DND-41 (cell line): ENCODE measurements around the gene ANKRD13D.

ENCODE experiments used
- ATAC-seq: fragments of 200-7000 bp; cut with Tn5 transposase; 3 replicates; pipeline ENCODE4 v1.9.1; 2021; ENCODE audit warnings: low read depth; ENCODE audit not compliant: insufficient read depth
- DNase-seq: peaks from one replicate; pipeline ENCODE4 v3.0.0-alpha.2; 2020
- H2AFZ ChIP-seq: 2 replicates; pipeline ENCODE4 v1.6.0; 2012; ENCODE audit warnings: low read depth, low read length
- H3K27ac ChIP-seq: 2 replicates; pipeline ENCODE4 v1.5.1; 2012; ENCODE audit warnings: low read length, inconsistent platforms
- H3K27me3 ChIP-seq: fragments of 200-600 bp; sonication (generic); 2 replicates; pipeline ENCODE4 v1.6.0; 2012; ENCODE audit warnings: low read length, mild to moderate bottlenecking, inconsistent platforms; ENCODE audit not compliant: insufficient read depth, poor library complexity
- H3K36me3 ChIP-seq: 2 replicates; pipeline ENCODE4 v1.5.1; 2012; ENCODE audit warnings: low read length, inconsistent platforms; ENCODE audit not compliant: insufficient read depth
- H3K4me1 ChIP-seq: 2 replicates; pipeline ENCODE4 v1.5.1; 2012; ENCODE audit warnings: mild to moderate bottlenecking, low read length; ENCODE audit not compliant: insufficient read depth
- H3K4me2 ChIP-seq: 2 replicates; pipeline ENCODE4 v1.6.0; 2012; ENCODE audit warnings: mild to moderate bottlenecking, moderate library complexity, low read length, inconsistent platforms; ENCODE audit not compliant: insufficient read depth
- H3K4me3 ChIP-seq, 2 experiments: fragments of 200-600 bp in 1 of 2; shearing (Covaris generic) in 1 of 2; 2 replicates each; pipeline ENCODE4 v1.5.1; 2012 to 2016; ENCODE audit warnings: inconsistent platforms in 2 of 2, low read length in 2 of 2, mild to moderate bottlenecking in 2 of 2, low read depth in 1 of 2, moderate library complexity in 1 of 2
- H3K79me2 ChIP-seq: 2 replicates; pipeline ENCODE4 v1.6.0; 2012; ENCODE audit warnings: low read length, inconsistent platforms; ENCODE audit not compliant: insufficient read depth
- H3K9ac ChIP-seq: 2 replicates; pipeline ENCODE4 v1.6.0; 2012; ENCODE audit warnings: low read depth, mild to moderate bottlenecking, inconsistent platforms, low read length, moderate library complexity
- H3K9me3 ChIP-seq: 2 replicates; pipeline ENCODE4 v1.5.1; 2012; ENCODE audit warnings: low read length, moderate library complexity, mild to moderate bottlenecking, inconsistent platforms; ENCODE audit not compliant: insufficient read depth, severe bottlenecking
- H4K20me1 ChIP-seq: 2 replicates; pipeline ENCODE4 v1.6.0; 2012; ENCODE audit warnings: low read length; ENCODE audit not compliant: insufficient read depth
- EZH2 ChIP-seq: IDR thresholded peaks from 3 replicates; pipeline ENCODE4 v1.6.1; 2012; ENCODE audit warnings: borderline replicate concordance, low read depth, mild to moderate bottlenecking, moderate library complexity, low read length, inconsistent platforms; ENCODE audit not compliant: severe bottlenecking
- TF ChIP-seq, protein P1 (sequence below): IDR thresholded peaks from 2 replicates; pipeline ENCODE4 v1.5.1; 2012; ENCODE audit warnings: borderline replicate concordance, low read length, moderate library complexity, mild to moderate bottlenecking; ENCODE audit not compliant: poor library complexity, severe bottlenecking; ENCODE audit errors: extremely low read depth

Gene ANKRD13D

DNA sequence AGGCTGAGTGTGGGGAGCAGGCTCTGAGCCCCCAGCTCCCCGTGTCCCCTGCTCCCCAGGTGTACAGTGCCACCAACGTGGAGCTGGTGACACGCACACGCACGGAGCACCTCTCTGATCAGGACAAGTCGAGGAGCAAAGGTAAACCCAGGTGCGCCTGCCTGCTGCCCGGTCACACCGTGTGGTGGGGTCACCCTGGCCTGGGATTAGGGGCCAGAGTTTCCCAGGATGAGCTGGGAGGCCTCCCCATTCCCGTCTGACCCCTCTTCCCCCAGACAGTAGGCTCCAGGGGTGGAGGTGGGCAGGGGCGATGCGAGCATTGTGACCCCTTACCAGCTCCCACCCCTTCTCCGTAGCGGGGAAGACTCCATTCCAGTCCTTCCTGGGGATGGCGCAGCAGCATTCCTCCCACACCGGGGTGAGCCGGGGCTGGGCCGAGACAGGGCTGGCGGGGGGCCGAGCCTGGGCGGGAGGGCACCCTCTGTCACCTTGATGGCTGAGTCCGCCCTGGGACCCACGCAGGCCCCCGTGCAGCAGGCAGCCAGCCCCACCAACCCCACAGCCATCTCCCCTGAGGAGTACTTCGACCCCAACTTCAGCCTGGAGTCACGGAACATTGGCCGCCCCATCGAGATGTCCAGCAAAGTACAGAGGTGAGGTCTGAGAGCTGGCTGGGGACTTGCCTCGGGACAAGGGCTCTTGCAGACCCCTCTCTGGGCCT lies 10.5 kb downstream of the ANKRD13D start:
- no peak overlapping the region for H3K27ac ChIP-seq
- H4K20me1 ChIP-seq = peaks cover 32% of the 10 kb centered on the region
- no peak overlapping the region for H3K9ac ChIP-seq
- TF ChIP-seq, protein P1, sequence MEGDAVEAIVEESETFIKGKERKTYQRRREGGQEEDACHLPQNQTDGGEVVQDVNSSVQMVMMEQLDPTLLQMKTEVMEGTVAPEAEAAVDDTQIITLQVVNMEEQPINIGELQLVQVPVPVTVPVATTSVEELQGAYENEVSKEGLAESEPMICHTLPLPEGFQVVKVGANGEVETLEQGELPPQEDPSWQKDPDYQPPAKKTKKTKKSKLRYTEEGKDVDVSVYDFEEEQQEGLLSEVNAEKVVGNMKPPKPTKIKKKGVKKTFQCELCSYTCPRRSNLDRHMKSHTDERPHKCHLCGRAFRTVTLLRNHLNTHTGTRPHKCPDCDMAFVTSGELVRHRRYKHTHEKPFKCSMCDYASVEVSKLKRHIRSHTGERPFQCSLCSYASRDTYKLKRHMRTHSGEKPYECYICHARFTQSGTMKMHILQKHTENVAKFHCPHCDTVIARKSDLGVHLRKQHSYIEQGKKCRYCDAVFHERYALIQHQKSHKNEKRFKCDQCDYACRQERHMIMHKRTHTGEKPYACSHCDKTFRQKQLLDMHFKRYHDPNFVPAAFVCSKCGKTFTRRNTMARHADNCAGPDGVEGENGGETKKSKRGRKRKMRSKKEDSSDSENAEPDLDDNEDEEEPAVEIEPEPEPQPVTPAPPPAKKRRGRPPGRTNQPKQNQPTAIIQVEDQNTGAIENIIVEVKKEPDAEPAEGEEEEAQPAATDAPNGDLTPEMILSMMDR = no peak
- no peak for TF ChIP-seq EZH2
- peaks cover 8% of the 10 kb centered on the region for H3K9me3 ChIP-seq
- DNase-seq = no peak
- no peak for ATAC-seq
- no peak overlapping the region for H3K4me2 ChIP-seq
- H3K4me1 ChIP-seq = no peaks in the 10 kb centered on the region
- no peaks in the 10 kb centered on the region for H3K27me3 ChIP-seq
- peaks cover 78% of the 10 kb centered on the region for H3K36me3 ChIP-seq
- H3K4me3 ChIP-seq = no peak overlapping the region
- H2AFZ ChIP-seq = no peak overlapping the region
- H3K79me2 ChIP-seq = peaks cover 37% of the 10 kb centered on the region

DNA sequence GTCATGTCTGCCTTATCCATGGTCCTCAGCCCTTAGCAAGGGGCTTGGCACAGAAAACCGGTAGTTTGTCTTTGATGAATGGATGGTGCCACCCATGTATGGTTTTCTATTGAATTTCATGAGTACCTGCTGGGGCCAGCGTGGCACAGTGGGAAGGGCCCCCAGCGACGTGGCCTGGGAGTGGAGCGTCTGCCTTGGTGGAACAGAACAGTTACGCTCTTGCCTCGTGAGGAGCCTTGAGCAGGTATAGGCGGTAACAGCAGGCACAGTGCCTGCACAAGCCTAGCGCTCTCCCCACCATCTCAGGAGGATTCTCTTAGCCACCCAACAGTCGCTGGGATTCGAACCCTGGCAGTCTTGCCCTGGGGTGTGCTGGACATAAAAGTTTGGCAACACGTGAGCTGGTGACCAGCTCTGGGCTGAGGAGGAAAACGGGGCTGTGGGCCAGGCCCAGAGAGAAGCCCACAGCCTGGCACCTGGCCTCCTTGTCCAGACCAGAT lies 11.2 kb downstream of the ANKRD13D start:
- no peaks in the 10 kb centered on the region for H3K27me3 ChIP-seq
- no peak overlapping the region for H3K27ac ChIP-seq
- H3K4me3 ChIP-seq = no peak overlapping the region
- DNase-seq (no peak), ATAC-seq (no peak)
- H3K9ac ChIP-seq = no peak overlapping the region
- H2AFZ ChIP-seq = no peak overlapping the region
- H3K4me2 ChIP-seq = no peak overlapping the region
- H3K9me3 ChIP-seq = peaks cover 4% of the 10 kb centered on the region
- peaks cover 32% of the 10 kb centered on the region for H4K20me1 ChIP-seq
- peaks cover 71% of the 10 kb centered on the region for H3K36me3 ChIP-seq
- H3K79me2 ChIP-seq = peaks cover 32% of the 10 kb centered on the region
- H3K4me1 ChIP-seq = no peaks in the 10 kb centered on the region
- no peak for TF ChIP-seq EZH2
- TF ChIP-seq, protein P1 = no peak

DNA sequence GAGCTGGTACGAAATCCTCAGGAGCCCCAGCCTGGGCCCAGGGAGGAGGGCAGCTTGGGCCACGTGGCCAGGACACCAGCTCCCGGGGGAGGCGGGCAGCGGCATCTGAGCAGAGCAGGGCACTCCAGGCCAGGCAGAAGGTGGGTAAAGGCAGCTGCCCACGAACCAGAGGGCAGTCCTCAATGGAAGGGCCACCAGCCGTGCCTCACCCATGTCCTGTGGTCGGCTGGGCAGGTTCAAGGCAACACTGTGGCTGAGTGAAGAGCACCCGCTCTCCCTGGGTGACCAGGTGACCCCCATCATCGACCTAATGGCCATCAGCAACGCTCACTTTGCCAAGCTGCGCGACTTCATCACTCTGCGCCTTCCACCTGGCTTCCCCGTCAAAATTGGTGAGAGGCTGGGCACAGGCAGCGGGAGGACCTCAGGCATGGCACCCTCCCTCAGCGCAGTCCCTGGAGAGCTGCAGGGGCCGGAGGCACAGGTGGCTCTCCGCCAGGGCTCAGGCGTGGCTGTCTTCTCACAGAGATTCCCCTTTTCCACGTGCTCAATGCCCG lies 11.7 kb downstream of the ANKRD13D start:
- peaks cover 26% of the 10 kb centered on the region for H3K79me2 ChIP-seq
- TF ChIP-seq, protein P1 = no peak
- no peak for TF ChIP-seq EZH2
- H3K36me3 ChIP-seq = peaks cover 66% of the 10 kb centered on the region
- H3K9ac ChIP-seq = no peak overlapping the region
- H3K4me2 ChIP-seq = no peak overlapping the region
- H3K4me1 ChIP-seq = no peaks in the 10 kb centered on the region
- no peaks in the 10 kb centered on the region for H3K27me3 ChIP-seq
- peaks cover 32% of the 10 kb centered on the region for H4K20me1 ChIP-seq
- no peaks in the 10 kb centered on the region for H3K9me3 ChIP-seq
- no peak overlapping the region for H3K27ac ChIP-seq
- H3K4me3 ChIP-seq = no peak overlapping the region
- ATAC-seq (no peak), DNase-seq (no peak)
- no peak overlapping the region for H2AFZ ChIP-seq
